ENCODE data around the gene FKBP14.
A peak's percentile ranks its signal among the peaks of the same experiment; 100 is the strongest.

The FKBP14 gene

DNA sequence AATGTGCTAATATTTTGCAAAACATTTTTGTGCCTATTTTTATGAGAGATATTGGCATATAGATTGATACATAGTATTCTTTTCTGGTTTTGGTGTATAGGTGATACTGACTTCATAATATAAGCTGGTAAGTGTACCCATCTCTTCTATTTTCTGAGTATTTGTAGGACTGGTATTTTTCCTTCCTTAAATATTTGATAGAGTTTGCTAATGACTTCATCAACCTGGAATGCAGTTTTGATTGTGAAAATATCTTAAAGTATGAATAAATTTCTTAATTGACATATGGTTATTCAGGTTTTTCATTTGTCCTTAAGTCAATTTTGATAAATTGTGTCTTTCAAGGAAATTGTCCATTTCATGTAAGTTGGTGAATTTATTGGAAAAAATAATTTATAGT is 30.9 kb downstream of the FKBP14 start:
- TF ChIP-seq, protein P1, sequence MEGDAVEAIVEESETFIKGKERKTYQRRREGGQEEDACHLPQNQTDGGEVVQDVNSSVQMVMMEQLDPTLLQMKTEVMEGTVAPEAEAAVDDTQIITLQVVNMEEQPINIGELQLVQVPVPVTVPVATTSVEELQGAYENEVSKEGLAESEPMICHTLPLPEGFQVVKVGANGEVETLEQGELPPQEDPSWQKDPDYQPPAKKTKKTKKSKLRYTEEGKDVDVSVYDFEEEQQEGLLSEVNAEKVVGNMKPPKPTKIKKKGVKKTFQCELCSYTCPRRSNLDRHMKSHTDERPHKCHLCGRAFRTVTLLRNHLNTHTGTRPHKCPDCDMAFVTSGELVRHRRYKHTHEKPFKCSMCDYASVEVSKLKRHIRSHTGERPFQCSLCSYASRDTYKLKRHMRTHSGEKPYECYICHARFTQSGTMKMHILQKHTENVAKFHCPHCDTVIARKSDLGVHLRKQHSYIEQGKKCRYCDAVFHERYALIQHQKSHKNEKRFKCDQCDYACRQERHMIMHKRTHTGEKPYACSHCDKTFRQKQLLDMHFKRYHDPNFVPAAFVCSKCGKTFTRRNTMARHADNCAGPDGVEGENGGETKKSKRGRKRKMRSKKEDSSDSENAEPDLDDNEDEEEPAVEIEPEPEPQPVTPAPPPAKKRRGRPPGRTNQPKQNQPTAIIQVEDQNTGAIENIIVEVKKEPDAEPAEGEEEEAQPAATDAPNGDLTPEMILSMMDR (IDR thresholded peaks at IDR 0.05; ENCODE audit: low read depth, low read length), result no peak
- no peak for DNase-seq (ENCODE audit: extremely low read depth, low read depth)

DNA sequence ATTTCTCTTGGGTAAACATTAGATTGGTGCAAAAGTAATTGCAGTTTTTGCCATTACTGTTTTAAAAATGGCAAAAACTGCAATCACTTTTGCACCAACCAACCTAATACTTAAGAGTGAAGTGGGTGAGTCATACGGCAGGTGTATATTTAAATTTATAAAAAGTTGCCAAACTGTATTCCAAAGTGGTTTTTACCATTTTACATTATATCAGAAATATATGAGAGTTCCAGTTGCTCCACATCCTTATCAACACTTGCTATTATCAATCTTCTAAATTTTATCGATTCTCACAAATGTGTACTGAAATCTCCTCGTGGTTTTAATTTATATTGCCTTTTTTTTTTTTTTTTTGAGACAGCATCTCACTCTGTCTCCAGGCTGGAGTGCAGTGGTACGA is 33.4 kb downstream of the FKBP14 start:
- TF ChIP-seq, protein P1 (IDR thresholded peaks at IDR 0.05; ENCODE audit: low read depth, low read length), result no peak
- DNase-seq (ENCODE audit: extremely low read depth, low read depth), result no peak

DNA sequence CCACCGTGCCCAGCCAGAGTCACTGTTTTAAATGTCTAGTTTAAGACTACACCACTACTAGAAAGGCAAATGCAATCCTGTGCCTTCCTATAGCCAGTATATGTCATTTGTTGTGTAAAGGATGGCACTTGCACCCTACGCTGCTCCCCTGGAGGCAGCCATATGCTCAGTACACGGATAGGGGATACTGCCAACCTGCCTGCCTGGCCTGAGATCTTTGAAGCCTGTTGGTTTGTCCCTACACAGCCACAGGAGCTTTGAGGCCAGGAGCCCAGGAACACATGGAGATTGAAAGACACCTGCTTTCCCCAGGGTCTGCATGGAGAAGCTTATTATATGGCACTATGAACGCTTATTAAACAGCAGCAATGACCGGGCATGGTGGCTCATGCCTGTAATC is 34.6 kb downstream of the FKBP14 start:
- DNase-seq (ENCODE audit: extremely low read depth, low read depth), result no peak
- TF ChIP-seq, protein P1 (IDR thresholded peaks at IDR 0.05; ENCODE audit: low read depth, low read length), result no peak

DNA sequence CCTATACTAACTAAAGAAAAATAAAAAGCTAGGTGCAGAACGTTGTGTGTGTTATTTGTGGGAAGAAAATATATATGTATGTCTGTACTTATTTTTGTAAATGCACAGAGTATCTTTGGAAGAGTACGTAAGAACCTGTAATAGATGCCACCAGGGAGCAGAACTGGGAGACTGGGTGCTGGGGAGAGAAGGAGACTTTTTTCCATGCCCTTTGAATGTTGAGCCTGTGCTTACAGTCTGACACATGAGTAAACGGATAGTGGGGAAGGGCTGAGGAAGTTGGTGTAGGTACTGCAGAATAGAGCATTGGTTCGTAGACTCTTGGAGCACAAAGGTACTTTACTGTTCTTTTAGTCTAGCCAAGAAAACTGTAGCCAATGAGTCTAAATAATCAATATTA is 35.6 kb downstream of the FKBP14 start:
- TF ChIP-seq, protein P1 (IDR thresholded peaks at IDR 0.05; ENCODE audit: low read depth, low read length), result no peak
- no peak for DNase-seq (ENCODE audit: extremely low read depth, low read depth)

DNA sequence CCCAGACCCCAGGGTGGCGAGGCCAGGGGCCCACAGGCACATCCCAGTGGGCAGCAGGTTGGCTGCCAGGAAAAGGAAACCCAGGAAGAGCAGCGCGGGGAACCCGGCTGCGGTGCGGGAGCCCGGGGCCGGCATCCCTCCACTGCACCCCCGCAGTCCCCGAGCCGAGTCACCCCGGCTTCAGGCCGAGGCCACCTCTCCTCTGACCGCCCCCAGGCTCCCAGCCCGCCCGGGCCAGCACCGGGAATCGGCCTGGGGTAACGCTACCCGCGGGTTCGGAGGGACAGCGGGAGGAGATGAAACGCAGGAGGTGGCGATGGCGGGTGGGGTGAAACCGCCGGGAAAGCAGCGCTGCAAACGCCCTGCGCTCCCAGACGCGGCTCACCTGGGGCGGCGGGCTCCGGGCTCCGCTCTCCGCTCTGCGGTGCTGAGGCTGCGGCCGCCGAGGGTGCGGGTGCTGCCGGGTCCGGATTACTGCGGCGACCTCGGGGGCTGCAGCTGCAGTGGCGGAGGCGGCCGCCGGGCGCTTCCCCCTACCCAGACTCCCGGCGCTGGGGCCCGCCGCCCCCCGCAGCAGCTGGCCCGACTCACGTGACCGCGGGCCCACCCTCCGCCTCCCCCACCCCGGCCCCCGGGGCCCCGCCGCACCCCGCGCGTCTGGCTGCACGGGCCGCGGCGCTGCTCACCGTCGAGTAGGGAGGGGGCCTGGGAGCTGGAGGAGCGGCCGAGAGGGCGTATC is 37.1 kb downstream of the FKBP14 start, which contains the start of gene SCRN1:
Gene SCRN1, minus strand, starts transcription at position 545 of the 739 bp plus-strand sequence. CDS start 20,734 bp downstream, outside the sequence.
- no peak for DNase-seq (ENCODE audit: extremely low read depth, low read depth)
- TF ChIP-seq, protein P1 (IDR thresholded peaks at IDR 0.05; ENCODE audit: low read depth, low read length), result no peak

DNA sequence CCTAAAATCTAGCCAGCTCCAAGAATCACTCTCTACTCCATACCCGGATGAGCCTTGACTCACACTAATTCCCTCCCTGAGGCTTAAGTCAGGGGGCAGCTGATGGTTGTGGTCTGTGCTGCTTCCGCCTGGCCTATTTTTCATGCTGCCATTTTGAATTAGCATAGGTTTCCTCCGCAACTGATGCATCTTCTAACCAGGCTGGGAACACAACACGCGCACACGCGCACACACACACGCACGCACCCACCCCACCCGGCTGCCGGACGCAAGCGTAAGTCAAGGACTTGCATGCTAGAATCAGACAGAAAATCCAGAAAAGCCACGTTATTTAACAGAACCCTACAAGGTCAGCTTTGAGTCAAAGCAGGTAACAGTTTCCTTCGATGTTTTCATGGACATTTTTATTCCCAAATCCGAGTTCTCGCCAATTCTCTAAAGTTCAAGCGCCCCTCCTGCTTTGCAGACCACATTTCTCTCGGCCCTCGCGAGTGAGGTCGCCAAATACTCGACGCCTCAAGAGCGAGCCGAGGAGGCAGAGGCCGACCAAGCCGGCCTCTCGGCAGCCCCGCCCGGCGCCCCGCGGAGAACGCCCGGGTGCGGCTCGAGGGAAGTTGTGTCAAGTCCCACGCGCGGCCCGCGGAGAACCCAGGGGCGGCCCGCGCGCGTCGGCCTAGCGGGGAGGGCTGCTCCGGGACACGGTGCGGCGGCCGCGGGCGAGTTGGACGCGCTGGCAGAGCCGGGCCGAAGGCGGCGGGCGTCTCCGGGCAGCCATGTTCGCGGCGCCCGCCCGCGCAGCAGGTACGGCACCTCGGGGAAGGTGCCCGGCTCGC is 37.9 kb downstream of the FKBP14 start:
- TF ChIP-seq, protein P1 (IDR thresholded peaks at IDR 0.05; ENCODE audit: low read depth, low read length), result no peak
- DNase-seq (ENCODE audit: extremely low read depth, low read depth), result peak; percentile 11

DNA sequence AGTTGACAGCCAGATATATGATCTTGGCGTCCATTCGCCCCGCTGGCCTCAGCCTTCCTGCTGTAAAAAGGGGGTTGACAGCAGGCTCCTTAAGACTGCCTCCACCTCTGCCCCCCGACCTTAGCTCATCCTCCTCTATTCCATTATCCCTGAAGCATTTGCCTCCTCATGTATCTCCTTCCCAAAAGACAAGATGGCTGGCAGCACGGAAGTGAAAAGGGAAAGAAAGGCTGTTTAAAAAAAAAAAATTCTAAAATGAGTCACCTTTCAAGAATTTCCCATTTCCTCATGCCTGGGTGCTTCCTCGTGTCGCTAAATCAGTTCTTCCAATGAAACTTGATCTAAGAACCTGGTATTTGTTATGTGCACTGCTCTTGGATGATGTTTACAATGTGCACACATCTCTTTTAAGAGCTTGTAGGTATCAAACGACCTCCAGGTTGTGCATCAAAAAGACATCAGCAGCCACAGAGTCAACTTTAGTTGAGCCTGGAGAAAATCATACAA is 38.6 kb downstream of the FKBP14 start:
- DNase-seq (ENCODE audit: extremely low read depth, low read depth), result peak; percentile 48
- TF ChIP-seq, protein P1 (IDR thresholded peaks at IDR 0.05; ENCODE audit: low read depth, low read length), result no peak

Measured in AG09319 (cell line).